Peyer's patch (tissue), 4 donors: ENCODE measurements around the gene RSU1.

Source experiments
- CTCF ChIP-seq, 6 experiments: fragments of 450-650 bp in 4 of 6; fragments of 200-600 bp in 2 of 6; sonication (generic) in 1 of 6; IDR thresholded peaks; one replicate each; pipeline ENCODE4 v1.5.1; 2017 to 2019; ENCODE audit warnings: antibody characterized with exemption in 6 of 6, mild to moderate bottlenecking in 3 of 6, moderate library complexity in 1 of 6
- POLR2A ChIP-seq, 2 donors: fragments of 450-650 bp; IDR thresholded peaks; one replicate each; pipeline ENCODE4 v1.5.1; 2017; ENCODE audit warnings: antibody characterized with exemption in 2 of 2, mild to moderate bottlenecking in 2 of 2, moderate library complexity in 2 of 2

DNA sequence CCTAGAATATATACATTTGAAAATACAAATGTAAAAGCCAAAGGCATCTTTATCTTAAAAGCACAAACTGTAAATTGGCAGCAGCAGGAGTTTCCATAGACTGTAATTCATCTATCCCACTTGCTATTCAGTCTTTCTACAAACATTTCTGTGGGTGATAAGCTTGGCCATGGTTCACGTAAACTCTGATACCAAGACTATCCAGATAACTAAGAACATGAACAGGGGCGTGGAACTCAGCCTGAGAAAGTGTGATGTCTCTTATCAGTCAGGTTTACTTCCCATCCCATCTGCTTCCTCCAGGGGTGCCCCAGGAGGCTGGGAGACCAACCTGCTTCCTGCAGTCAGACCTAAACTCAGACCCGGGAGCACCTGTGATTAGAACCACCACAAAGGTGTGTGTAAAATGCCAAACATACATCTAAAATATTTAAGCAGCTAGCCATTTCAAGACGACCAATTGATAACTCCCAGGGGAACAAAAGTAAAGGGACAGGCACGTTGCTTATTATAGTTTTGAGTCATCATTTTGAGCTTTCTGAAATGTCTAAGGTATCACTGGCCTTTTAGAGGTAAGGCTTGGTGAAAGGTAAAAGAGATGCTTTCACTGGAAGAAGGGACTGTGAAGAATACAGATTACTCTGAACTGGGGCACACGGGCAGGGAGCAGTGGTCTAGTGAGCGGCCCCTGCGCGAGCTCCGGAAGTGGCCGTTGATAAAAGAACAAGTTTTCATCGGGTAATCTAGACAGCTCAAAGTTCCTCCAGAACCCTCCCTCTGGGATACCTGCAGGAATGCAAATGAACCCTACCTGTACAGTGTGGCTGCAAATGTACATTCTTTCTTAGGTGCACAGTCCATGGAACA is 51.5 kb downstream of the RSU1 start:
- TF ChIP-seq POLR2A (IDR thresholded peaks at IDR 0.05) = no peak
- no peak for TF ChIP-seq CTCF (IDR thresholded peaks at IDR 0.05)
